Nephron progenitor cell (in vitro differentiated cells): ENCODE results near the gene FOSB.
A peak's percentile ranks its signal among the peaks of the same experiment; 100 is the strongest.

Experiments used
- DNase-seq: peaks from one replicate; pipeline ENCODE4 v3.0.0; 2021
- H3K27ac Mint-ChIP-seq: 2 replicates; pipeline ENCODE4 v1.8.0; 2021; ENCODE audit warnings: mild to moderate bottlenecking, moderate library complexity, mixed read lengths
- H3K27me3 Mint-ChIP-seq: 2 replicates; pipeline ENCODE4 v1.8.0; 2021; ENCODE audit warnings: mild to moderate bottlenecking, low read depth, mixed read lengths; ENCODE audit not compliant: poor library complexity
- H3K36me3 Mint-ChIP-seq: 2 replicates; pipeline ENCODE4 v1.8.0; 2021; ENCODE audit warnings: low read depth, mixed read lengths
- H3K4me1 Mint-ChIP-seq: 2 replicates; pipeline ENCODE4 v1.8.0; 2021; ENCODE audit warnings: mixed read lengths
- H3K4me3 Mint-ChIP-seq: 2 replicates; pipeline ENCODE4 v1.8.0; 2021; ENCODE audit warnings: mild to moderate bottlenecking, moderate library complexity, mixed read lengths
- H3K9me3 Mint-ChIP-seq: 2 replicates; pipeline ENCODE4 v1.8.0; 2021; ENCODE audit warnings: mild to moderate bottlenecking, moderate library complexity, mixed read lengths
- CTCF ChIP-seq: fragments of 200-600 bp; sonication (generic); IDR thresholded peaks from 2 replicates; pipeline ENCODE4 v1.5.0; 2021; ENCODE audit warnings: antibody characterized with exemption

FOSB gene

GRCh38 chr19:45446295-45446694 is 21.5 kb upstream of the FOSB start:
- no peak for DNase-seq
- Mint-ChIP-seq H3K36me3 (no peaks in the 10 kb centered on the region), H3K4me1 (peaks cover 59% of the 10 kb centered on the region), H3K4me3 (no peak overlapping the region), H3K27me3 (peaks cover 16% of the 10 kb centered on the region), H3K9me3 (no peaks in the 10 kb centered on the region), H3K27ac (peak overlapping the region; percentile 42)
- no peak for TF ChIP-seq CTCF

GRCh38 chr19:45446944-45447343 is 20.9 kb upstream of the FOSB start:
- no peaks in the 10 kb centered on the region for H3K36me3 Mint-ChIP-seq
- H3K4me3 Mint-ChIP-seq, result no peak overlapping the region

GRCh38 chr19:45448425-45448756 is 19.4 kb upstream of the FOSB start:
- Mint-ChIP-seq H3K36me3 (no peaks in the 10 kb centered on the region), H3K27me3 (peaks cover 21% of the 10 kb centered on the region), H3K27ac (peak overlapping the region; percentile 91), H3K4me3 (peak overlapping the region; percentile 0), H3K9me3 (peaks cover 5% of the 10 kb centered on the region), H3K4me1 (peaks cover 53% of the 10 kb centered on the region)
- no peak for TF ChIP-seq CTCF
- DNase-seq, result no peak

More at GRCh38 chr19:45446944-45447343, 20.9 kb upstream of the FOSB start:
- DNase-seq, result no peak
- Mint-ChIP-seq H3K27me3 (peaks cover 21% of the 10 kb centered on the region), H3K27ac (no peak overlapping the region), H3K4me1 (peaks cover 64% of the 10 kb centered on the region), H3K9me3 (peaks cover under 1% of the 10 kb centered on the region)
- no peak for TF ChIP-seq CTCF

- H3K27me3 Mint-ChIP-seq, result peaks cover 24% of the 10 kb centered on the region
- peaks cover 5% of the 10 kb centered on the region for H3K9me3 Mint-ChIP-seq
- DNase-seq, result no peak
- H3K4me1 Mint-ChIP-seq, result peaks cover 53% of the 10 kb centered on the region
- no peak for TF ChIP-seq CTCF
- H3K27ac Mint-ChIP-seq, result no peak overlapping the region
- H3K36me3 Mint-ChIP-seq, result no peaks in the 10 kb centered on the region
- H3K4me3 Mint-ChIP-seq, result peak overlapping the region; percentile 64
Measured at GRCh38 chr19:45448887-45449299, 18.9 kb upstream of the FOSB start.

- Mint-ChIP-seq H3K27me3 (peaks cover 24% of the 10 kb centered on the region), H3K4me1 (peaks cover 53% of the 10 kb centered on the region), H3K36me3 (no peaks in the 10 kb centered on the region), H3K27ac (peak overlapping the region; percentile 99), H3K9me3 (peaks cover 5% of the 10 kb centered on the region), H3K4me3 (peak overlapping the region; percentile 91)
- no peak for TF ChIP-seq CTCF
- no peak for DNase-seq
Measured at GRCh38 chr19:45450012-45450333, 17.8 kb upstream of the FOSB start.

GRCh38 chr19:45451131-45451849 is 16.5 kb upstream of the FOSB start:
- Mint-ChIP-seq H3K27me3 (peaks cover 24% of the 10 kb centered on the region), H3K9me3 (peaks cover 5% of the 10 kb centered on the region), H3K4me3 (peak overlapping the region; percentile 85), H3K36me3 (no peaks in the 10 kb centered on the region), H3K4me1 (peaks cover 57% of the 10 kb centered on the region), H3K27ac (peak overlapping the region; percentile 94)
- DNase-seq, result no peak
- no peak for TF ChIP-seq CTCF
